GM21786 (cell line): ENCODE measurements around the gene RACGAP1.
"Not testable (repeated sequence)": the region's sequence is repeated elsewhere in the genome, so short reads cannot be mapped to it uniquely, and the experiment has no call there.

Source experiments
- ATAC-seq: cut with Tn5 transposase; IDR thresholded peaks from one replicate; pipeline ENCODE4 v1.9.1; 2021; ENCODE audit not compliant: unreplicated experiment

Gene RACGAP1

DNA sequence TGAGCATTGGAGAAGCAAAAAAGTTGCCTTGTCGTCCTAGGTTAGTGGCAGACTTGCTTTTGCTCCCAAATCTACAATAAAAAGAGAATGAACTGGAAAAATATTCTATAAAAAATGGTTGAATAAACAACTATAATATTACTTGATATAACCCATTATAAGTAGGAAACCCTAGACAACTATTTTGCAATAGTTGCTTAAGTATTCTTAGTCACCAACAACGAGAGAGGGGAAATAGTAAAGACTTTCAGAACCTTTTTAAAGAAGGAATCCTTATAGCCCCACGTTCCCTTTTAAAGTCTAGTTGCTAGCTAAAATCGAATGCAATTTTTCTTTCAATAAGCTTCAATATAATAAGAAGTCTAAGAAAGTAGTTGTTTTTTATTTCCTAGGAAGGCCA is 35.0 kb downstream of the RACGAP1 start:
- no peak for ATAC-seq

GRCh38 chr12:49989400-49989799 is 35.9 kb downstream of the RACGAP1 start:
- not testable (repeated sequence) for ATAC-seq

DNA sequence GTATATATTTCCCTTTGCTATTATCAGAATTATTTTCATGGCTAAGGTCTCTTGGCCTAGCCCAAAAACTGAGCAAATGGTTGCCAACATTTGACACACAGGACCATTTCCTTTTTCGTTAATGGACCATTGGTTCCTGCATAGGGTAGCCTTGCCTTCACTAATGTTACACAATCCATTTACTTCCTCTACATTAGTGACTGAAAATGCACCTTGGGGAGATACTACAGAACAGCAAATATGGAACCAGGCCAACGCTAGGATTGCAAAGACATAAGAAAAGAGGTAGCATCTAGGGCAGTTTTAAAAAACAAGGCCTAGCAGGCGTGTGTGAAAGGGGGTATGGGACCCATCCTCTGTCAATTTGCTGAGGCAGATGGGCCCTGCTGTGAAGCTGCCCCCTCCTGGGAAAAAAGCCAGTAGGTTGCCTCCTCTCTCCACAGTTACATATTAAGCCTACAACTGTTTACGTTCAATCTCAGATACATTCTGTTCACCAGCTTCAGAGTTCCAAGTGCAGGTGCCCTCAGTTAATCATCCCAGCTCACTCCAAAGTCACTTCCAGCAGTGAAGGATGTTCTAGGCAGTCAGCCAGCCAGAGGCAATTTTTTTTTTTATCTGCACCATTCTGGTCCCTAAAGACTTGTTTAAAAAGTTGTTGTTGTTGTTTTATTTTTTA is 37.5 kb downstream of the RACGAP1 start:
- ATAC-seq: no peak

DNA sequence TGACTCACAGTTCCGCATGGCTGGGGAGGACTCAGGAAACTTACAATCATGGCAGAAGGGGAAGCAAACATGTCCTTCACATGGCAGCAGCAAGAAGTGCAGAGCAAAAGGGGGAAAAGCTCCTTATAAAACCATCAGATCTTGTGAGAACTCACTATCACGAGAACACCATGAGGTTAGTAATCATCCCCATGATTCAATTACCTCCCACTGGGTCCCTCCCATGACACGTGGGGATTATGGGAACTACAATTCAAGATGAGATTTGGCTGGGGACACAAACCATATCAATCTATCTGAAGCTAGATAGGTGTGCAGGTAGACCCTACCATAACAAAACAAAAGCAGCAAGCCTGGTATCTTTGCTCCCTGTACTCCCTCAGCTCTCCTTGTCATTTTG is 38.8 kb downstream of the RACGAP1 start:
- not testable (repeated sequence) for ATAC-seq

GRCh38 chr12:49985981-49986380 is 39.3 kb downstream of the RACGAP1 start:
- ATAC-seq: no peak

DNA sequence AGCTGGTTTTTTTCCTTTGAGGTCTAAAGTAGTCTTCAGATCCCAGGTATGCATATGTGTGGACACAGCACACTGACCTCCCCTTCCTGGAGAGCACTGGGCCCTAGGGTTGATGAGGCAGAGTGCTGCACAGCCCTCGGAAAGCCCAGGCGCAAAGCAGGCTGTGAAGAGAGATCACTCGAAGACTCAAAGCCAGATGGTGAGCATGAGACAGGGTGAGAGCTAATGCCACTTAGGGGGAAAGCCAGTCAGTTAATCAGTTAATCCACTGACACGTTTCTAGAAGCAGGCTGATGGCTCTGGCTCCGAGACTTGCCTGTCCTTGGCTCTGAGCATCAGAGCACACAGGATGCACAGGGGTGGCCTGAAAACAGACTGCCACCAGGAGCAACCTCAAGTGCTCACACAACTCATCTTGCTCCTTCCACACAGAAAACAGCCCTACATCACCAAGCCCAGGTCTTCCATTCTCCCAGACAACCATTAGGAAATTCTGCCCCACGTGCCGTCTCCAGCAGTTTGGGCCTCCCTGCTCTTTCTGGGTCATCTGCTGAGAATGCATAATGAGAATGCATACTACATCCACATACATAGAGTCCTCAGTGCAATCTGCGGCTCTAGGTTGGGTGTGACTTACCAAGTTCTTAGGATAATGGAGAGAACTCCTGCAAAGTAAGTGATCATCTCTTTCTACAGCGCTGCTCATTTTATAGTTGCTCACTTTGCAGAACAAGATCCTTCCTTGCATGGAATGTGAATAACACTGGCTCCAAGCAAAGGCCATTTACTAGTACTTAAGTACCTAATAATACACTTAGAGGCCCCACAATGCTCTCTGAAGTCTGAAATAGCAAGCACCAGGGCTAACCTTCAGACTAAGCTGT is 40.6 kb downstream of the RACGAP1 start:
- ATAC-seq: no peak

DNA sequence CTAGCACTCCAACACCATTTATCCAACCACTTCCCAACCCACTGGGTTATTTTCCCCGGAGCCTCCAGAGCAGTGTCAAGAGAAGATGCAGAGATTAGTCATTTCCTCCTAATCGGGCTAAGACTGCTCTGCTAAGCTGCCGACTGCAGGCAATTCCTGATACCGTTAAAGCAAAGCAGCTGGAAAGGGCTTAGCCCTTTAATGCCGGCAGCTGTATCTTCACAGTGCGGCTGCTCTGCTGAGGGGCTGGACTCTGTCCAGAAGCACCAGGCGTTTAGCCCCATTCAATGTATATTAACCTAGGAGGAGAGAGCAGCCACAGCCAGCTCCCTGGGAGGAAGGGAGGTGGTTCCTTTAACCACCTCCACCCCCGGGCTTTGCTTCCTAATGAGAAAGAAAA is 41.4 kb downstream of the RACGAP1 start:
- no peak for ATAC-seq

DNA sequence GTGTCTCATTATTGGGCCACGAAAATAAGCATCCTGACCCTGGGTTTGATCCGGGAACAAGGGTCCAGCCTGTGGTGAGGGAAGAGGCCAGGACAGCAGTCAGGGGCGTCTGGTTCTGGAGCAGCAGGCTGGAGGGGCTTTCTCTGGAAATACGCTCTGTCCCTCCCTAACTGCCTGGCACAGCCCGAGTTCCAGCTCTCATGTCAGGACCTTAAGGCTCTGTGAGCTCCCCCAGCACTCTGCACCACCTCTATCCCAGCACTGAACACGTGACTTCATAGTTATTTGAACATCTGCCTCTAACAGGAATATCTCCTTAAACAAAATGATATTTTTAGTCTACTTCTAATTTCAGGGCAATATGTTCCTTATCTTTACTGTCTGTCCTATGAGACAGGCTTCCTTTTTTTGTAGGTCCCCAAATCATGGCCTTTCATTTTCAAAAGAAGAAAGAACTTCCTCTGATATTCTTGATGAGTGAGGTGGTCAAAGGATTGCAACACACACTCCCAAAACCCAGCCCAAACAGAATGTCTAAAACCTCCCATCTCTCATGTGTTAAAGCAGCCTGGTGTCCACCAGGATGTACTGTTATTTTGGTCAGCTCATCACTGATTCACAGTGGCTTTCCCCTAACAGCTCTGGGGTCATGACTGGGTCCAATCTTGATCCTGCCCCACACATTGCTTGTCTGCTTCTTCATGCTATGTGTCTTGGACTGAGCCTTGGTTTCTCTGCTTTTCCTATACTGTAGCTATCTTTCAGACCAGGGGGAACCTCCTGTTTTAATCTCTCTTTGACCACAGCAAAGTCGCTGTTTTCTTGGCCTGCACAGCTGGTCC is 42.8 kb downstream of the RACGAP1 start:
- no peak for ATAC-seq

DNA sequence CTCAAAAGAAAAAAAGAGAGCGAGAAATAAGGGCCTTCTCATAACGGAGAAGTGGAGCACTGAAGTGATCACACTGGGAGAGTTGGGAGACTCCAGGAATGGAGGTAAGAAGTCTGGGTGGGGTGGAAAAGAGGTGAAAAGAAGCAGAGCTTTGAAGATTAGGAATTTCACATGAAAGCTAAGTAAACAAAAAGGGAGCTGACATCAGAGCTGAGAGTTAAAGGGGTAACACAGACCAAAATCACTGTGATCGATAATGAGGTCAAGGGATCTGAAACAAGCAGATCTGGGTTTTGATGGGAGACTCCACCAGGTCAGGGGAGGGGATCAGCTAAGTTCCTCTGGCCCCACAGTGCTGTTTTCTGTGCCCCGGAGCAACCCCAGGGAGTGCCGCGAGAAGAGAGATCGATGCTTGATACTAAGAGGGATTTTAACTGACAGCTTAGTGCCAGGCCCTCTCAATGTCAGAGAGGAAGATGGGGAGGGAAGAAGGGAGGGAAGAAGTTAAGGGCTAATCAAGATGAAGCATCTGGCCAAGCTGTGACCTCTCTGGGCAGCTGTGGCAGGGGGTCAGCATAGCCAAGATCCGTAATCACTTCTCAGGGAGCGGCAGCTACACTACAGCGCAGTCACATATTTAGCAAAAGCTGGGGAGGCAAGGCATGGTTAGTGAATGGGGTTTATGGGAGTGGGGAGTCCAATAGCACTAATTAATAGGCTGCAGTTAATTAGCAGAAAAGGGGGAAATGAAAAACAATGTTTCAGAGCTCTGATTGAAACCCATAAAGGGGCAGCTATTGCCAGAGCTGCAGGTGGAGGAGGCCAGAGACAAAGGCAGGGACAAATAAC is 44.6 kb downstream of the RACGAP1 start:
- ATAC-seq: no peak

DNA sequence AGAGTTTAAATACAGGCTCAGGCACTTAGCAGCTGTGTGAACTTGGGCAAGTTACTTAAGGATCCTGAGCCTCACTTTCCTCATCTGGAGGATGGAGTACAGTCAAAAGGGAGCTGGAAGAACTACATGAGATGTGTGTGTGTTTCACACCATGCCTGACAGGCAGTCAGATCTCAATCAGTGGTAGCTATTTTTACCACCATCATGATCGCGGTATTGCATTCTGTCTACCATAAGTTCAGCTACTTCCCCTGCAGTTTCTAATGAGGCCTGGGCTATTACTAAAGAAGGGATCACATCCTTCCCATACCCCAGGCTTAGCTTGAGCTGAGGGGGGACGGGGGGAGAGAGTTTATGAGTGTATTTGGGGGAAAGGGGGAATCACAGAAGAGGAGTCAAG is 45.5 kb downstream of the RACGAP1 start:
- ATAC-seq: no peak

DNA sequence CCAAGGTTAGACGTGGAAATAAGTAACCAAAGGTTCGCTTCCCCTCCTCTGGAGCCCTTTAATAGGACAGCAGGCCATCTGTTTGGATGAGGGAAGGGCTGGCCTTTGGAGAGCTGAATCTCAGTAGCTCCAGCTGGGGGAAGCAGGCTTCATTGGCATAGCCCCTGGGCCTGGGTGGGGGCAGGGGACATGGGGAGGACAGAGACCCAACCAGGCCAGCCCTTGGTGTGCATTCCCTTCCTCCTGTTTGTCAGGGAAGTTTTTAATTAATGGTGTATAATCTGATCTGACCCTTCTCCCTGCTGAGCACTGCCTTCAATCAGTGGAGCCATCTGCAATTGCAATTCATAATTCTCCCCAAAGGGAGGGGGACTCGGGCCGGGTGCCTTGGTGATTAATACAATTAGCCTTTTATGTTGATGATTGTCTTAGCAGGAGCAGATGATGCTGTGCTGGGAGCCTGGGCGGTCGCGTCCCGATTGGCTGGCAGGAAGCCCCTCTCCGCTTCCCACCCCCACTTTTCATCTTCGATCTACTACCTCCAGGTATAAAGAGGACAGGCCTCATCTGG is 46.2 kb downstream of the RACGAP1 start:
- no peak for ATAC-seq

- no peak for ATAC-seq
Observed at GRCh38 chr12:49978125-49978524, 47.2 kb downstream of the RACGAP1 start.

- ATAC-seq: no peak
Observed at GRCh38 chr12:49976557-49976956, 48.7 kb downstream of the RACGAP1 start.

DNA sequence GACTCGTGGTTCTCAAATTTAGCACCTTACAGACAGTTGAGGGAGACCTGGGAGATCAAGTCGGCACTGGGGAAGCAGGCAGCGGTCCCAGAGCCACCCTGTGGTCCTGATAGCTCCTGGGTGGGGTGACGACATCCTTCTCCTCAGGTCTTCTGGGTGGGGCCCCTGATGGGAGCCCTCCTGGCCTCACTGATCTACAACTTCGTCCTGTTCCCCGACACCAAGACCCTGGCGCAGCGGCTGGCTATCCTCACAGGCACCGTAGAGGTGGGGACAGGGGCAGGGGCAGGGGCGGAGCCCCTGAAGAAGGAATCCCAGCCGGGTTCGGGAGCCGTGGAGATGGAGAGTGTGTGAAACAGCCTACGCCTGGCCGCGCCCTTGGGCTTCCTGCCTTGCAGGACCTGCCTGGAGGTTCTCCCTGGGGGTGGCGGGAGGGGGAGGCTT is 50.0 kb downstream of the RACGAP1 start:
- ATAC-seq: no peak

- ATAC-seq: no peak
Observed at GRCh38 chr12:49974677-49975317, 50.5 kb downstream of the RACGAP1 start.

DNA sequence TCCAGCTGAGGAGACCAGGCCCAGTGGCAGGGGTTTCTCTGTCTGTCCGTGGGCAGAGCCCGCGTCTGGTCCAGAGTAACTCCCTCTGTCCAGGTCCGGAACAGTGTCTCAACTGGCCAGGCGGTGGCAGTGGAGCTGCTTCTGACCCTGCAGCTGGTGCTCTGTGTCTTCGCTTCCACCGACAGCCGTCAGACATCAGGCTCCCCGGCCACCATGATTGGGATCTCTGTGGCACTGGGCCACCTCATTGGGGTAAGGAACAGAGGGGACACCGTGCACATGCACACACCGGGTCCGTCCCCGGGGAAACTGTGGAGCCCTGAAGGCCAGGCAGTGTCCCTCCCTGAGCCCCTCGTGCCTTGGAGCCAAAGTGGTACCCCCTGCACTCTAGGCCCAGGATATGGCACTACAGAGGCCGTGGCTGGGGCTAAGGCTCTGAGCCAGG is 51.0 kb downstream of the RACGAP1 start:
- no peak for ATAC-seq

GRCh38 chr12:49973361-49973830 is 51.9 kb downstream of the RACGAP1 start:
- ATAC-seq: no peak

DNA sequence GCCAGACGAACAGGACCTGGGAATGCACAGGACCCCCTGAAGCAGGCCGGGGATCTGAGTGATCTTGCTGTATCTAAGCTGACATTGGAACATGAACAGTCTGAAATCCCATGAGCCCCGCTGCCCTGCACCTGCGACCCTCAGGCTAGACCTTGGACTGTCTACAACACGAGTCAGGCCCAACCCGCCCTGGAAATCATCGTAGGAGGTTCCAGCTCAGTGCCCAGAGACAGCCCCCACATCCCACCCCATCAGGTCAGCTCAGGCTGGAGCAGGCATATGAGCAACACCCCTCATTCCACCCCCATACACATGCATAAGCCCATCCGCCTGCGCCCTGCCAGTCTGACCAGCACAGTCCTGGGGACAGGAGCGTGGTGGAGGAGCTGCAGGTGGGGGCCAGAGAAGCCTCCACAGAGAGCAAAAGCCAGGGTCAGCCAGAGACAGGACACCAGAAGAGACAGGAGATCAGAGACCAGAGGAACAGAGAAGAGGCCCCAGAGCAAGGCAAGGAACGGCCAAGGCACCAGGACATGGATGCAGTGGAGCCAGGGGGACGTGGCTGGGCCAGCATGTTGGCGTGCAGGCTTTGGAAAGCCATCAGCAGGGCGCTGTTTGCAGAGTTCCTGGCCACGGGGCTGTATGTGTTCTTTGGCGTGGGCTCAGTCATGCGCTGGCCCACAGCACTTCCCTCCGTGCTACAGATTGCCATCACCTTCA is 52.5 kb downstream of the RACGAP1 start, which contains the start of gene AQP6:
AQP6 (plus strand) TSS at position 307 of the 720 bp plus-strand sequence; CDS start at position 534, 227 bp downstream.
- ATAC-seq: no peak

- ATAC-seq: no peak
Observed at GRCh38 chr12:49972129-49972528, 53.2 kb downstream of the RACGAP1 start.
